ENCODE results near the gene KCNF1.
A peak's percentile ranks its signal among the peaks of the same experiment; 100 is the strongest.

KCNF1 gene

GRCh38 chr2:10865841-10866240 lies 45.9 kb upstream of the KCNF1 start:
- TF ChIP-seq TCF4 (CRISPR knock-in tag; IDR thresholded peaks at IDR 0.05; ENCODE audit: borderline replicate concordance) (no peak), ZNF70 (CRISPR knock-in tag; IDR thresholded peaks at IDR 0.05) (no peak), OSR1 (CRISPR knock-in tag; IDR thresholded peaks at IDR 0.05) (no peak), CSDC2 (CRISPR knock-in tag; IDR thresholded peaks at IDR 0.05) (no peak), CREB5 (CRISPR knock-in tag; IDR thresholded peaks at IDR 0.05; ENCODE audit: low read depth) (no peak), ARNTL (CRISPR knock-in tag; IDR thresholded peaks at IDR 0.05; ENCODE audit: borderline replicate concordance, low read depth) (no peak), BACH2 (CRISPR knock-in tag; IDR thresholded peaks at IDR 0.05; ENCODE audit: borderline replicate concordance) (no peak), SNAI2 (CRISPR knock-in tag; IDR thresholded peaks at IDR 0.05) (no peak), CSRNP3 (CRISPR knock-in tag; IDR thresholded peaks at IDR 0.05) (no peak), ZNF565 (CRISPR knock-in tag; conservative IDR thresholded peaks at IDR 0.05; ENCODE audit: low read depth) (no peak), TSHZ2 (CRISPR knock-in tag; IDR thresholded peaks at IDR 0.05) (no peak), ISL1 (CRISPR knock-in tag; IDR thresholded peaks at IDR 0.05) (no peak), ZNF8 (CRISPR knock-in tag; IDR thresholded peaks at IDR 0.05) (no peak), GLIS3 (CRISPR knock-in tag; IDR thresholded peaks at IDR 0.05) (no peak), PPARA (CRISPR knock-in tag; IDR thresholded peaks at IDR 0.05; ENCODE audit: borderline replicate concordance) (no peak), PATZ1 (CRISPR knock-in tag; IDR thresholded peaks at IDR 0.05; ENCODE audit: borderline replicate concordance) (no peak), ZFP30 (CRISPR knock-in tag; IDR thresholded peaks at IDR 0.05) (no peak)
- ATAC-seq = no peak

- ATAC-seq = peak; percentile 41
- TF ChIP-seq TSHZ2 (CRISPR knock-in tag; IDR thresholded peaks at IDR 0.05) (peak; percentile 61; the same call in 1 of the 2 replicates), ARNTL (CRISPR knock-in tag; IDR thresholded peaks at IDR 0.05; ENCODE audit: borderline replicate concordance, low read depth) (no peak), TCF4 (CRISPR knock-in tag; IDR thresholded peaks at IDR 0.05; ENCODE audit: borderline replicate concordance) (peak; percentile 47; the same call in 1 of the 2 replicates), ISL1 (CRISPR knock-in tag; IDR thresholded peaks at IDR 0.05) (peak; percentile 71), ZNF70 (CRISPR knock-in tag; IDR thresholded peaks at IDR 0.05) (peak; percentile 54; the same call in 1 of the 2 replicates)
These were observed 43.9 kb upstream of the KCNF1 start for GRCh38 chr2:10867692-10868420.

All from SK-N-SH treated with all-trans-retinoic acid at 6 μM for 48 hours (cell line).